HG02610 (cell line): ENCODE results near the gene CNTFR.

ENCODE experiments used
- ATAC-seq: cut with Tn5 transposase; IDR thresholded peaks from one replicate; pipeline ENCODE4 v1.9.1; 2021; ENCODE audit warnings: mild to moderate bottlenecking, moderate library complexity; ENCODE audit not compliant: unreplicated experiment

The CNTFR gene

DNA sequence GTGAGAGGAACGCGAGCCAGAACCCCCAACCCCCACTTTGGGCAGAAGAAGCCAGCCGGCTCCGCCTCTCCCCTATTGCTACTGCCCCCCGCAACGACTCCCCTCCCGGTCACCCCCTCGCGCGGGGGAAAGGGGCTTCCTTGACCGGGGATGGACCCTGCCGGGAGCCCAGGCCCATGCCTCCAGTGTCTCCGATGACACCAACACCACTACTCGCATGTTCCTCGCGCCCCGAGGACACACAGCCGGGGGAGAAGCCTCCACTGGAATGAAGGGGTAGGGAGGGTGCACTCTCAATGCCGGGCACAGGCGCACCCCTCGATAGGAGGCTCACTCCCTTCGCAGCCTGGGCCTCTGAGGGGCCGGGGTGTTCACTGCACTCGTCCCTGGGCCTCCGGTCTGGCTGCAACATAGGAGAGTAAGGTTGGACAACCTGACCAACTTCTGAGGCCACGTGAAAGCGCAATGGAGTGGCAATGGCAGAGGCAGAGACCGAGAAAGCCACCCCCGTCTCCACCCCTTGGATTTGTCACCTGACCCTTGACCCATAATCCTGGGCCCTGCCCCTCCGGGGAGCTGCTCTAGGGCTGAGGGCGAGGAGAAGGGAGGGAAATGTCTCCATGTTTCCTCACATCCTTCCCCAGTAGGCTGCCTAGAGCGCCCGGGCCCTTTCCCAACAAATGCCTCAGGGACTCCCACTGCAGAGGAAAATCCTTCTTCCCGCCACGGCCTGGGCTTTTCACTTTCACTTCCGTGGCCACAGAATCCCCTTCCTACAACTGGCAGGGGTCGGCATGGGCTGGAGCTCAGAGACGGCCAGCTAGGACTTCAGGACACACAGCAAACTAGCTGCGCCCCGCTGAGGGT, 1.1 kb upstream of the CNTFR start:
- ATAC-seq = no peak

DNA sequence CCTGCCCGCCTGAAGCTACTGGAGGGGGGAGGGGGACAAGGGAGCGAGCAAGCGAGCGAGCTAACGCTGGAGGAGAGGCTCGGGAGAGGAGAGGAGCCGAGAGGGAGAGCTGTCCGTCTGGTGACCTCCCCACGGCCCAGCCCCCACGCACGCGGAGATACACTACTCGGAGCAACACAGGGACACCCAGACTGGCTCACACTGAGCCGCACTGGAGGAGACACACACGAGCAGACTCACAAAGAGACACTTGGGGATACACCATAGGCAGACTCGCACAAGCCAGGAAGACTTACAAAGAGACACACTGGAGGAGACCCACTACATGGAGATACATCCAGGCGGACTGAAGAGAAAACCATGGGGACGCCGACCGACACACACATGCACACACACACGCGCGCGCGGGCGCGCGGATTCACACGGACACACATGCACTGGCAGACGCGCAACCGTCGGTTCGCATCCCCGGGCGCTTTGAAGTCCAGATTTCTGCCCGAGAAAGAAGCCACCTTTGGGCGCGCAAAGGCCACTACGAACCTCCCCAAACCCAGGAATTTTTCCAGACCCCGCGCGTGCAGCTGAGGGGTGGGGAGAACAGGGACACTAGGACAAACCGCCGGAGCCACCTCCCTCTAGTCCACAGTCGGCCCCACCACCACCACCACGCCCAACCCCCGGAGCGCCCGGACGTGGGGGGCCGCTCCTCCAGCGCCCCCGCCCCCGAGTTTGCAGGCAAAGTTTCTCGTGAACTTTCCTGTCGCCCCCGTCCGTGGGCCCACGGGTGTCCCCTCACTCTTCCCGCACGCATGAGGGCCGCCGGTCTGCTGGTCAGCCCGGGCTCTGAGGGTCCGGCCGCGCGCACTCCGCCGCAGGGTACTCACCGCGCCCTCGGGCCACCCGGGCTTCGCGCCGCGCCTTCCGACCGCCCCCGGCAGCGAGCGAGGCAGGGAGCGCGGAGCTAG, 571 bp downstream of the CNTFR start:
- no peak for ATAC-seq

- no peak for ATAC-seq
Observed at GRCh38 chr9:34587271-34587670, 2.3 kb downstream of the CNTFR start.

GRCh38 chr9:34585946-34586669, 3.4 kb downstream of the CNTFR start:
- no peak for ATAC-seq

GRCh38 chr9:34584970-34585369, 4.6 kb downstream of the CNTFR start:
- ATAC-seq = no peak

DNA sequence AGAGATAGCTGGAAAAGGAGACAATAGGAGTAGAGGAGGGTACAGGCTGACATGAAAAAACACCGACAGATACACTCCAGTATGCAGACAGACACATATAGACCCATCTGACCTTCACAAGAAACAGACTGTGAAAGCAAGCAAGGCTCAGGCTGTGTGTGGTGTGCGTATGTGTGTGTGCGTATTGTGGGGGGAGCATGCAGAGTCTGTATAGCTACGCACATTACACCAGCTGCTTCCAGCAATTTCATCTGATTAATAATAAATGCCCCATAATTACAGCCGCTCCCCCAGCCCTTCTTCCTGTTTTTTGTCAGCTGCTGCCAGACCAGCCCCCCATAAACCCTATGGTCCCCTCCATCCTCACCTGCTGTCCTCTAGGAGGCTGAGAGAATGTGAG, 6.7 kb downstream of the CNTFR start:
- ATAC-seq = no peak

DNA sequence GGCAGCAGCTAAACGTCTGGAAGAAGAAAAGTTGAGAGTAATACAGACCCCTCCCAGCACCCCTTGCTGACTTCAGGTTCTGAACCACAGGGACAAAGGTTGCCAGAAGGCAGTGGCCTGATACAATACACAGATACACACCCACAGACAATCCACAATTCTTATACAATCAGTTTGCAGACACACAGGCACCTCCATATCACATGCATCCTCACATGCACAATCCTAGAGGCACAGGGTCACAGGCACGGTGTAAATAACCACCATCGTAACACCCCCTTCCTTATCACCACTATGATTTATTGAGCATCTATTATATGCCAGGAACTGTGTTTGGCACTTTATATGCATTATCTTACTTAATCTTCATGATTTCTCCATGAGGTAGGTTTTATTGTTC, 8.2 kb downstream of the CNTFR start:
- ATAC-seq = no peak

GRCh38 chr9:34580358-34580757, 9.2 kb downstream of the CNTFR start:
- no peak for ATAC-seq

DNA sequence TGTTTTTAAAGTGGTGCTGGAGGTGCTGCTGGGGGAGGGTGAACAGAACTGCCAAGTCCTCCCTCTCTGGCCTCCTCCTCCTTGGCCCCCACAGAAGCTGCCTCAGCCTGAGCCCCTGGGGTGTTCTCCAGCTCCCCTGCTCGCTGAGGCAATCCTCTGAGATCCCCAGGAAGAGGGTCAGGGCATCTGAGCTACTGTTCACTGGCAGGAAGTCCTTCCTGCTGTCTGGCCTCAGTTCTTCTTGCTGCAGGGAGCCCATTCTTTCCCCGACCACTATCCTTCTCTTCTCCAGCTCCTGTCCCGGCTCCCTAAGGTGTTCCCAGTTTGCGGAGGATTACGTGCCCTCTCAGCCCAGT, 9.7 kb downstream of the CNTFR start:
- ATAC-seq = no peak

DNA sequence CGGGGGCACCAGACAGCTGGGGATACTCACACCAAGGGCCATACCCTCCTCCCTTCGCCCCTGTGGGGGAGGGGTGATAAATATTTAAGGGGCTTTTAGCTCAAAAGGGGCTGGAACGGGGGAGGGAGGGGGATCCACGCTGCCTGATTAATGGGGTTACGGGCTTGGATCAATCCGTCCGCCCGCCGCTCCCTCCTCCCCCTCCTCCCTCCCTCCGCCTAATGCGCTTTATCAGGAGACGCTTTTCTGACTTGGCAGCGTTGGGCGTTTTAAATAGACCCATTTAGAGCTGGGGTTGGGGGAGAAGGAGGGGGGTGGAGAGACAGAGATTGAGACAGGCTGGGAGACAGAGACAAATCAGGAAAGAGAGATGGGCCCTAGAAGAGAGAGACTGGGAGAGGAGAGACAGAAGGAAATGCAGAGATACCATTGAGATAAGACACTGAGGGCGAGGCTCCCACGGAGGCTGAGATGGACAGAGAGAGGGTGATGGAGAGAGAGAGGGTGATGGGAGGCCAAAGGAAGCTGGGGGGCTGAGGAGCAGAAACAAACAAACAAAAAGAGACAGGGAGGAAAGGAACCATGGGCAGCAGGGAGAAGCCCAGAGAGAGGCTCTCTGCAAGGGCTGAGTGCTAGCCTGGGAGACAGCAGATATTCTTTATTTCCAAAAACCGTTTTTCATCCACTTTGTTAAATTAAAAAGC, 10.3 kb downstream of the CNTFR start:
- no peak for ATAC-seq

GRCh38 chr9:34578241-34579103, 11.1 kb downstream of the CNTFR start:
- ATAC-seq = no peak

DNA sequence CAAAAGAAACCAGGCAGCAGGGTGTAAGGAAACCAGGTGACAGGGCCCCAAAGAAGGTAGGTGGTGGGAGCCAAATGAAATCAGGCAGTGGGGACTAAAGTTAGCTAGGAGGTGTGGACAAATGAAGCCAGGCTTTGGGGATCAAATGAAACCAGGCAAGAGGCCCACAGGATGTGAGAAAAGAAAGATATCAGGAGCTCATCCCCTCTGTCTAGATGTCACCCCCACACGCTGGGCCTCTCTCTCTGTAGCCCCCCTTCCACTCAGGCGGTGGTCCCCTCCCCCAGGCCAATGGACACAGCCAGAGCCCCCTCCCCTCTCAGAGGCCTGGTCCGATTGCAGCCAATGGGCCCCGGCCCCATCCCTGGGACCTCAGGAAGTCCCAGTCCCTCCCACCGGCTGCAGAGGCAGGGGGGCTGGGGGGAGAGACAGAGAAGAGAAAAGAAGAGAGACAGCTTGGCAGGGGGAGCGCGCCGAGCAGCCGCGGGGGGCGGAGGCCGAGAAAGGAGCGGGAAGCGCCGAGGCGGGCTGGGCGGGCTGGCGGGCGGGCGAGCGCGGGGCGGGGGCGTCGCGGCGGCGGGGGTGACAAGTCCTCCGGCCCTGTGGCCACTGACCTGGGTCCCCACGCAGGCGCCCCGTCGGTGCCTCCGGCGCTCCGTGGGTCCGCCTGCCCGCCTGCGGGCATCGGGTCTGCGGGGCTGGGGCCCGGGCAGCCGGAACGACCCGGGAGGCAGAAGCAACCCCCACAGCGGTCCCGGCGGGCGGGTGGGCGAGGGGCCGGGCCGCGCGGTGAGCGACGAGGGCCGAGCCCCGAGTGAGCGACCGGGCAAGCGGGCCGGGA, 11.9 kb downstream of the CNTFR start:
- no peak for ATAC-seq

GRCh38 chr9:34576597-34577399, 12.7 kb downstream of the CNTFR start:
- ATAC-seq = no peak

DNA sequence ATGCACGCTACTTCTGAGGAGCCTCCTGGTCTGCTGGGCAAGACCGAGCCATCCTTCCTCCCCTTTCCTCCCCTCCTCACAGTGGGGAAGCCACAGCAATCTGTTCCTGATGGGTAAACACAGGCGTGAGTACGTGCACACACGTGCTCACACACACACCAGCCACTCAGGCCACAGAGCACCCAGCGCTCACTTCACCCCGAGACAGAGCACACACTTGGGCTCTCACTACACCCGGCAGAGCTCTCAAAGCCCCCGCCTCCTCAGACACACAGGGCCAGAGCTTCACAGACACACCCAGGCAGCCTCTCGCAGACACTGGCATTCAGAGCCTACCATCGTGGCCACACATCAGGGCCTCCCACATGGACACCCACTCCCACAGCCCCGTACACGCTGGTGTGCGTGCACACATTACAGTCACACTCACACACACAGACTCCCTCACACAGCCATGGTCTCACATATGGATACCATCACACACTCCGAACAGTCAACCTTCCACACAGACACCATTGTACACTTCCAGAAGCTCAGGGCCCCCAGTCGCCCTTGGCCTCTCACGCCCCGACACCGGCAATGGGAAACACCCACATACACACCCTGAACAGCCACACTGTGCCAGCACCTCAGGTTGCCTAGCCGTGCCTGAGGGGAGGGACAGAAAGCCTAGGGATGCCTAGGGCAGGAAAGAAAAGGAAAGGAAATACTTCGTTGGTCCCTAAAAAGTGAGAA, 13.5 kb downstream of the CNTFR start:
- ATAC-seq = no peak

DNA sequence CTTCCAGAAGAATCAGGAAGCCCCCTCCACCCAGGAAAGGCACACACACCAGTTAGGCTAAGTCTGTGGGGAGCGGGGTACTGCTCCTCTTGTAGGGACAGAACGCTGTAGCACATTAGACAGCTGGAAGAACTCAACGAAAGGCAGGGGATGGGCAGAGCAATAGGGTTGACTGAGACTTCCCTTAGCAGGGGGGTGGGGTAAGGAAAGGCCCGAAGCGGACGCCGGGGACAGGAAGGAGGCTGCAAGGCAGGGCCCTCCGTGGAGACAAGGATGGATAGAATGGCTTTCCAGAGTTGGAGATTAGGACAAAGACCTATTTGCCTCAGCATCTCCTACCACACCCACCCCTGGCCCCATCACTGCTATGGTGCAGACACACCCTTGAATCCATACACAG, 14.3 kb downstream of the CNTFR start:
- ATAC-seq = no peak

DNA sequence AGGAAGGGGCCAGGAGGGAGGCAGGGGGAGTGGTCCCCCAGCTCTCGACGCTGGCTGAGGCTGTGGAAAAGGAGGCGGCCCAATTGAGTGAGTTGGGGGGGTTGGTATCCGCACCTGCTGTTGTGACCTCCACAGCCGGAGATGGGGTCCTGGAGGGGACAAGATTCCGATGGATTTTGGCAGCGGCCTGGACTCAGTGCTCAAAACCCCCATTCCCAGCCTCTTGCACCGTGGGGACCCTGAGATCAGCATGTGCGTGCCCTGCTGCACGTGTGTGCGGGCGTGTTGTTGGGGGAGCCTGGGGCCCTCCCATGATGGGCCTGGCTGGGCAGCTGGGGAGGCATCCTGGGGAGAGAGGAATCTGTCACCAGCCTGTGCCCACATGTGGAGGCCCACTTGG, 15.0 kb downstream of the CNTFR start:
- ATAC-seq = no peak

DNA sequence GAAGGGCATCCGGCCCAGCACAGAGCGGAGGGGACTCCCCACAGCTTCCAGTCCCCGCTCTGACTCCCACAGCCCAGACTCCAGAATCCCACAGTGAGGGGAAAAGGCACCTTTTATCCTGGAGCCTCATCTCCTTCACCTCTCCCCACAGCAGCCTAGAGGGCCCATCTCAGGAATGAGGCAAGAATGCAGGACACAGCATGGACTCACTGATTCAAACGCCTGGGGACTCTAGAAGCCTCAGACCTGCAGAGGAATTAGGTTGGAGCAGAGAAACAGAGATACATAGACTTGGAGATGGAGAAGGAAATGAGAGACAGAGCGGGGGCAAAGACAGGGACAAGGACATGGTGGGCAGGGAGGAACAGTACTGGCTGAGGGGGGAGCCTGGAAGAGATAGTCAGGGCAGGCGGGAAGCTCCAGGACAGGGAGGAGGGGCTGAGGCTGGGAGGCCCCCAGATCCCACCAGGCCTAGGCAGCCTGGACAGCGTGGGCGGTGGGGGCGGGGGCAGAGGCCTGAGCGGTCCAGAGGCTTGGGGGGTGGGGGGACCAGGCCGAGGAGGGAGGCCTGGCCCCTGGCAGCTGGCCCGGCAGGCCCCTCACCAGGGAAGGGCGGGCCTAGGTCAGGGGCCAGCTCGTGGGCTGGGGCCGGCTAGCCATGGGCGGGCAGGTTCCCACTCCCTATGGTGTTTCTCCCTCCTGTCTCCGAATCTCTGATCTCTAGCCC, 15.8 kb downstream of the CNTFR start:
- no peak for ATAC-seq
